ENCODE results near the gene KCNG2. TPM values are rescaled to one million over a fixed set of nuclear protein-coding genes. Genes with fewer than 3 reads are reported as not detected.

KCNG2 gene
- total and polyA plus RNA-seq, 2 of the 4 experiments (the other 2 are of a cell fraction): not detected

DNA sequence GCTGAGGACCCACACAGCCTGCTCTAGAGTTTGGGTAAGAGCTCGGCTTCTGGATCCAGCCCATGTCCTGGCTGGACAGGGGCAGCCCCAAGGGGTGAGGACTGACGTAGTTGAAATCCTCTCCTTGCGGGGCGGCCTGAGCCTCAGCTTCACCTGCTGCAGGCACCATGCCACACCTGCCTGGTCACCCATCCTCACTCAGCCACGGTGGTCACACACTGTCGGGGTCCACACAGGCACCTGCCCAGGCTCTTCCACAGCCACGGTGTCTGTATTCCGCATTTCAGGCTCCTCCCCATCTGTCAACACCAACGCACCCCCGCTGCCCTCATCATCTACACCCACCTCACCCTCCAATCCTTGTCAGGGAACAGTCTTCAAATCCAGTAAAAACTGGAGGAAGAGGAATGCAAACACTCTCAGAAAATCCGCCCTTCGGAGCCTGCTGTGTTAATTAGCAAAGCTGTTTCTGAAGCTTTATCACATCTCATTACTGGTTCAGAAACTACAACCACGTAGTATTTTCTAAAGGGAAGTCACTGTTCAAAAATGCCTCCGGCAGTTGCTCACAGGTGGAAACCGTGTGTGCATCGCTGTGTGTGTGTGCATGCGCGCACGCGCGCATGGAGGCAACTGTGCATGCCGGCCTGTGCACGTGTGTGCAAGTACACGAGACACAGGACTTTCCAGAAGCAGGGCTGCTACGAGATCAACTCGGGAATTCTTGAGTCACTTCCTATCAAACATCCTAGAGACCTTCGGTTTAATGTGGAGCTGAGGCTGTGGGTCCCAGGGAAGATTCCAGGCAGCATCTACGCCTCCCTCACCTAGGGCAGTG is 115.5 kb downstream of the KCNG2 start:
- TF ChIP-seq RAD21 (IDR thresholded peaks at IDR 0.05; ENCODE audit: low read length) (no peak), MAZ (IDR thresholded peaks at IDR 0.05; ENCODE audit: borderline replicate concordance, low read depth, low read length) (no peak), RFX5 (IDR thresholded peaks at IDR 0.05; ENCODE audit: low read depth, low read length) (no peak), NFE2L2 (IDR thresholded peaks at IDR 0.05; ENCODE audit: low read depth, low read length) (no peak), FOS (IDR thresholded peaks at IDR 0.05; ENCODE audit: low read depth, low read length) (no peak), SMC3 (IDR thresholded peaks at IDR 0.05; ENCODE audit: low read depth, low read length) (no peak), CHD1 (IDR thresholded peaks at IDR 0.05; ENCODE audit: low read depth, low read length) (no peak), POLR2A (IDR thresholded peaks at IDR 0.05; ENCODE audit: low read depth, low read length) (no peak), CEBPB (IDR thresholded peaks at IDR 0.05; ENCODE audit: low read depth, low read length) (no peak), BHLHE40 (IDR thresholded peaks at IDR 0.05; ENCODE audit: low read depth, low read length) (no peak), MXI1 (IDR thresholded peaks at IDR 0.05; ENCODE audit: borderline replicate concordance, low read depth, low read length) (no peak), MAFK (IDR thresholded peaks at IDR 0.05; ENCODE audit: low read depth, low read length) (no peak)
- TF ChIP-seq, protein P1, sequence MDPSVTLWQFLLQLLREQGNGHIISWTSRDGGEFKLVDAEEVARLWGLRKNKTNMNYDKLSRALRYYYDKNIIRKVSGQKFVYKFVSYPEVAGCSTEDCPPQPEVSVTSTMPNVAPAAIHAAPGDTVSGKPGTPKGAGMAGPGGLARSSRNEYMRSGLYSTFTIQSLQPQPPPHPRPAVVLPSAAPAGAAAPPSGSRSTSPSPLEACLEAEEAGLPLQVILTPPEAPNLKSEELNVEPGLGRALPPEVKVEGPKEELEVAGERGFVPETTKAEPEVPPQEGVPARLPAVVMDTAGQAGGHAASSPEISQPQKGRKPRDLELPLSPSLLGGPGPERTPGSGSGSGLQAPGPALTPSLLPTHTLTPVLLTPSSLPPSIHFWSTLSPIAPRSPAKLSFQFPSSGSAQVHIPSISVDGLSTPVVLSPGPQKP (IDR thresholded peaks at IDR 0.05; ENCODE audit: borderline replicate concordance, low read depth, low read length): no peak
- TF ChIP-seq, protein P2, sequence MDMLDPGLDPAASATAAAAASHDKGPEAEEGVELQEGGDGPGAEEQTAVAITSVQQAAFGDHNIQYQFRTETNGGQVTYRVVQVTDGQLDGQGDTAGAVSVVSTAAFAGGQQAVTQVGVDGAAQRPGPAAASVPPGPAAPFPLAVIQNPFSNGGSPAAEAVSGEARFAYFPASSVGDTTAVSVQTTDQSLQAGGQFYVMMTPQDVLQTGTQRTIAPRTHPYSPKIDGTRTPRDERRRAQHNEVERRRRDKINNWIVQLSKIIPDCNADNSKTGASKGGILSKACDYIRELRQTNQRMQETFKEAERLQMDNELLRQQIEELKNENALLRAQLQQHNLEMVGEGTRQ (IDR thresholded peaks at IDR 0.05; ENCODE audit: low read depth, low read length): no peak
- TF ChIP-seq, protein P3, sequence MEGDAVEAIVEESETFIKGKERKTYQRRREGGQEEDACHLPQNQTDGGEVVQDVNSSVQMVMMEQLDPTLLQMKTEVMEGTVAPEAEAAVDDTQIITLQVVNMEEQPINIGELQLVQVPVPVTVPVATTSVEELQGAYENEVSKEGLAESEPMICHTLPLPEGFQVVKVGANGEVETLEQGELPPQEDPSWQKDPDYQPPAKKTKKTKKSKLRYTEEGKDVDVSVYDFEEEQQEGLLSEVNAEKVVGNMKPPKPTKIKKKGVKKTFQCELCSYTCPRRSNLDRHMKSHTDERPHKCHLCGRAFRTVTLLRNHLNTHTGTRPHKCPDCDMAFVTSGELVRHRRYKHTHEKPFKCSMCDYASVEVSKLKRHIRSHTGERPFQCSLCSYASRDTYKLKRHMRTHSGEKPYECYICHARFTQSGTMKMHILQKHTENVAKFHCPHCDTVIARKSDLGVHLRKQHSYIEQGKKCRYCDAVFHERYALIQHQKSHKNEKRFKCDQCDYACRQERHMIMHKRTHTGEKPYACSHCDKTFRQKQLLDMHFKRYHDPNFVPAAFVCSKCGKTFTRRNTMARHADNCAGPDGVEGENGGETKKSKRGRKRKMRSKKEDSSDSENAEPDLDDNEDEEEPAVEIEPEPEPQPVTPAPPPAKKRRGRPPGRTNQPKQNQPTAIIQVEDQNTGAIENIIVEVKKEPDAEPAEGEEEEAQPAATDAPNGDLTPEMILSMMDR (conservative IDR thresholded peaks at IDR 0.05; ENCODE audit: low read depth, low read length): no peak
- no peak overlapping the region for H4K91ac ChIP-seq (ENCODE audit: insufficient read depth, low read depth, low read length)
- peaks cover 51% of the 10 kb centered on the region for H3K36me3 ChIP-seq (ENCODE audit: control insufficient read depth, insufficient read depth, low read length)
- no peak overlapping the region for H2BK120ac ChIP-seq (ENCODE audit: low read depth, low read length)
- H2AK5ac ChIP-seq (ENCODE audit: low read depth, low read length): no peak overlapping the region
- H3K9me1 ChIP-seq (ENCODE audit: insufficient read depth, low read length): 0 out of 2 replicates have a peak, but pooled peaks cover 4% of the 10 kb centered on the region
- H4K8ac ChIP-seq (ENCODE audit: low read depth in 2 of 2, low read length in 2 of 2): no peak overlapping the region
- dilution Hi-C loops (cut with HindIII; ENCODE audit: low sequenced_read_pairs, unreplicated experiment) (no loop called here), intact Hi-C loops (cut with micrococcal nuclease) (no loop called here), in situ Hi-C loops (cut with MboI; ENCODE audit: low sequenced_read_pairs) (no loop called here)
- no TSS peak for BruUV-seq (replicated peaks)
- peaks cover 15% of the 10 kb centered on the region for H4K20me1 ChIP-seq (ENCODE audit: insufficient read depth, low read length)
- no peak overlapping the region for H2AK9ac ChIP-seq (replicated peaks; ENCODE audit: low read depth, low read length, poor library complexity)
- ChIA-PET CTCF (no interaction called here), POLR2A (ENCODE audit: unreplicated experiment) (no interaction called here)
- H3K27me3 ChIP-seq (ENCODE audit: control insufficient read depth, insufficient read depth, low read length): no peaks in the 10 kb centered on the region
- peaks cover 11% of the 10 kb centered on the region; the same call in 1 of the 2 replicates for H3K9me3 ChIP-seq (ENCODE audit: control insufficient read depth, insufficient read depth, low read length)
- no peaks in the 10 kb centered on the region for H3K4me1 ChIP-seq (ENCODE audit: control insufficient read depth, insufficient read depth, low read length)
- no peak overlapping the region for H2BK5ac ChIP-seq (ENCODE audit: low read depth, low read length, poor library complexity, severe bottlenecking)
- H4K5ac ChIP-seq (ENCODE audit: low read depth, low read length): no peak overlapping the region
- H2BK20ac ChIP-seq (ENCODE audit: low read depth, low read length): no peak overlapping the region
- no peak for DNase-seq
- H3K79me1 ChIP-seq (ENCODE audit: low read depth in 1 of 2, low read length in 2 of 2): peaks cover 20 to 39% of the 10 kb centered on the region in 2 experiments
- H3K18ac ChIP-seq (ENCODE audit: low read depth, low read length): no peak overlapping the region
- no peak overlapping the region for H3K4me2 ChIP-seq (ENCODE audit: low read depth, low read length)
- H2BK15ac ChIP-seq (ENCODE audit: low read depth, low read length): no peak overlapping the region
- no peak overlapping the region for H3K9ac ChIP-seq (ENCODE audit: low read depth, low read length)
- no peak overlapping the region for H3K14ac ChIP-seq (replicated peaks; ENCODE audit: low read depth, low read length)
- no peak overlapping the region for H3K4ac ChIP-seq (ENCODE audit: low read depth, low read length)
- 97% methylated on average over 14 of the region's 28 CpGs; no CpG with 5 or more reads in 1 of the 2 experiments for WGBS, 2 experiments (ENCODE audit: extremely low coverage in 2 of 2, insufficient read length in 1 of 2)
- no peak overlapping the region for H3K56ac ChIP-seq (ENCODE audit: extremely low read depth, insufficient read depth, low read length)
- H3K4me3 ChIP-seq (ENCODE audit: insufficient read depth, low read depth, low read length): no peak overlapping the region
- H3K27ac ChIP-seq (ENCODE audit: insufficient read depth, low read length): no peak overlapping the region
- H3K23ac ChIP-seq (ENCODE audit: low read depth, low read length): no peak overlapping the region
- no peak for ATAC-seq (ENCODE audit: low read depth)
- no peak overlapping the region for H2AFZ ChIP-seq (replicated peaks; ENCODE audit: low read length, poor library complexity)

Data from IMR-90 (cell line).